Body of pancreas (tissue), 4 donors: Measurements from ENCODE around the gene CLEC1A. TPM values are rescaled to one million over a fixed set of nuclear protein-coding genes. Genes with fewer than 3 reads are reported as not detected.

Experiments used
- ATAC-seq: fragments of 150-250 bp; one replicate; pipeline ENCODE4 v1.9.1; 2016
- DNase-seq, 4 donors: peaks; one replicate each; pipeline ENCODE4 v3.0.0-alpha.2; 2019
- H3K27ac ChIP-seq, 4 donors: fragments of 200-600 bp; sonication (generic); 1 replicate in 3 of 4; 2 replicates in 1 of 4; pipeline versions ENCODE4 v1.5.1 to v1.6.1; 2016 to 2019; ENCODE audit warnings: mild to moderate bottlenecking in 1 of 4, mixed read lengths in 1 of 4, moderate library complexity in 1 of 4
- H3K27me3 ChIP-seq, 2 donors: fragments of 200-600 bp; sonication (generic); one replicate each; pipeline ENCODE4 v1.6.0; 2016; ENCODE audit warnings: mild to moderate bottlenecking in 1 of 2
- H3K36me3 ChIP-seq, 2 donors: fragments of 200-600 bp; sonication (generic); replicated peaks in 1 of 2; 2 replicates each; pipeline ENCODE4 v1.5.1; 2016; ENCODE audit warnings: low read depth in 2 of 2; ENCODE audit not compliant: insufficient read depth in 1 of 2
- H3K4me1 ChIP-seq: fragments of 200-600 bp; sonication (generic); one replicate; pipeline ENCODE4 v1.6.0; 2016
- H3K4me3 ChIP-seq, 2 donors: fragments of 200-600 bp; sonication (generic); 1 replicate in 1 of 2; 2 replicates in 1 of 2; pipeline ENCODE4 v1.5.1; 2016 to 2019
- H3K9me3 ChIP-seq, 3 donors: fragments of 200-600 bp; sonication (generic); 1 replicate in 2 of 3; 2 replicates in 1 of 3; pipeline ENCODE4 v1.5.1; 2016
- CTCF ChIP-seq, 7 experiments: fragments of 450-650 bp in 4 of 7; fragments of 200-600 bp in 3 of 7; sonication (generic) in 3 of 7; IDR thresholded peaks; one replicate each; pipeline ENCODE4 v1.5.1; 2016 to 2019; ENCODE audit warnings: antibody characterized with exemption in 7 of 7
- POLR2A ChIP-seq, 3 donors: fragments of 450-650 bp; IDR thresholded peaks; one replicate each; pipeline ENCODE4 v1.6.1; 2016; ENCODE audit warnings: antibody characterized with exemption in 3 of 3, mild to moderate bottlenecking in 2 of 3
- WGBS, 2 donors: methylation state at CpG; one replicate each; pipeline ENCODE4 v1.1.5; 2017; 5-methylcytosine and 5-hydroxymethylcytosine counted together
- intact Hi-C: fragments of 100-400 bp; cut with DNase I; formaldehyde crosslinking; loops from one replicate; pipeline ENCODE4 v1.15.1; 2023
- total RNA-seq, 2 donors: library from RNA; depleted of rRNA; stranded (reverse); fragments of >200 nt; gene quantifications; one replicate each; pipeline ENCODE4 v1.1.0, GENCODE V29; 2016

Gene CLEC1A
- total RNA-seq, 2 donors from 2014 or later = 1.3 to 2.6 TPM

- intact Hi-C loops = no loop called here
- H3K4me1 ChIP-seq = no peaks in the 10 kb centered on the region
- no peak overlapping the region for H3K4me3 ChIP-seq
- 65 to 74% methylated on average over 7 of the region's 7 CpGs for WGBS, 2 donors
- DNase-seq (no peak), ATAC-seq (no peak)
- H3K27ac ChIP-seq = no peak overlapping the region
- no peaks in the 10 kb centered on the region for H3K27me3 ChIP-seq
- H3K36me3 ChIP-seq = no peaks in the 10 kb centered on the region
- no peak for TF ChIP-seq POLR2A (IDR thresholded peaks at IDR 0.05)
- TF ChIP-seq CTCF (IDR thresholded peaks at IDR 0.05) = no peak
- H3K9me3 ChIP-seq = no peaks in the 10 kb centered on the region
Observed at GRCh38 chr12:10115890-10116289, 17.1 kb upstream of the CLEC1A start.

- Histone ChIP-seq H3K36me3 (no peaks in the 10 kb centered on the region), H3K4me3 (no peak overlapping the region), H3K27me3 (no peaks in the 10 kb centered on the region), H3K9me3 (no peaks in the 10 kb centered on the region), H3K27ac (no peak overlapping the region), H3K4me1 (no peaks in the 10 kb centered on the region)
- 73 to 77% methylated on average over 15 of the region's 15 CpGs for WGBS, 2 donors
- intact Hi-C loops = no loop called here
- ATAC-seq = no peak
- no peak for DNase-seq
- TF ChIP-seq POLR2A (IDR thresholded peaks at IDR 0.05) (no peak), CTCF (IDR thresholded peaks at IDR 0.05) (no peak)
Observed at GRCh38 chr12:10115311-10115710, 16.5 kb upstream of the CLEC1A start.

- Histone ChIP-seq H3K27me3 (no peaks in the 10 kb centered on the region), H3K27ac (no peak overlapping the region), H3K4me3 (no peak overlapping the region), H3K4me1 (no peaks in the 10 kb centered on the region), H3K36me3 (no peaks in the 10 kb centered on the region), H3K9me3 (no peaks in the 10 kb centered on the region)
- intact Hi-C loops = no loop called here
- no peak for TF ChIP-seq CTCF (IDR thresholded peaks at IDR 0.05)
- ATAC-seq = no peak
- no peak for DNase-seq
- WGBS, 2 donors = 40 to 41% methylated on average over 1 of the region's 1 CpG
Observed at GRCh38 chr12:10113920-10114319, 15.1 kb upstream of the CLEC1A start.

- no peak for ATAC-seq
Observed at GRCh38 chr12:10113075-10113474, 14.3 kb upstream of the CLEC1A start.

More at GRCh38 chr12:10113075-10113474, 14.3 kb upstream of the CLEC1A start:
- no peak for TF ChIP-seq POLR2A (IDR thresholded peaks at IDR 0.05)
- TF ChIP-seq CTCF (IDR thresholded peaks at IDR 0.05) = no peak
- Histone ChIP-seq H3K27me3 (no peaks in the 10 kb centered on the region), H3K4me1 (no peaks in the 10 kb centered on the region), H3K36me3 (no peaks in the 10 kb centered on the region), H3K4me3 (no peak overlapping the region), H3K9me3 (no peaks in the 10 kb centered on the region), H3K27ac (no peak overlapping the region)
- intact Hi-C loops = no loop called here
- no peak for DNase-seq
- WGBS, 2 donors = 79 to 90% methylated on average over 1 of the region's 1 CpG
